Measurements from ENCODE around the gene C17orf114.

The C17orf114 gene

GRCh38 chr17:4802228-4802627 is at the start of gene C17orf114:
Gene C17orf114, minus strand, starts transcription at chr17:4802328.
- no peak for TF ChIP-seq CTCF (IDR thresholded peaks at IDR 0.05; ENCODE audit: insufficient read depth, missing control alignments)
- DNase-seq (ENCODE audit: insufficient read length, low spot score) (no peak), FAIRE-seq (no peak)

GRCh38 chr17:4851084-4851483 is 49.0 kb upstream of the C17orf114 start:
- DNase-seq (ENCODE audit: insufficient read length, low spot score): no peak
- no peak for FAIRE-seq
- TF ChIP-seq CTCF (IDR thresholded peaks at IDR 0.05; ENCODE audit: insufficient read depth, missing control alignments): no peak

GRCh38 chr17:4850246-4850645 is 48.1 kb upstream of the C17orf114 start:
- FAIRE-seq (no peak), DNase-seq (ENCODE audit: insufficient read length, low spot score) (no peak)
- no peak for TF ChIP-seq CTCF (IDR thresholded peaks at IDR 0.05; ENCODE audit: insufficient read depth, missing control alignments)

- FAIRE-seq (no peak), DNase-seq (ENCODE audit: insufficient read length, low spot score) (no peak)
- TF ChIP-seq CTCF (IDR thresholded peaks at IDR 0.05; ENCODE audit: insufficient read depth, missing control alignments): no peak
Measured at GRCh38 chr17:4849011-4849536, 46.9 kb upstream of the C17orf114 start.

- DNase-seq (ENCODE audit: insufficient read length, low spot score) (no peak), FAIRE-seq (no peak)
- no peak for TF ChIP-seq CTCF (IDR thresholded peaks at IDR 0.05; ENCODE audit: insufficient read depth, missing control alignments)
Measured at GRCh38 chr17:4846635-4847390, 44.7 kb upstream of the C17orf114 start.

GRCh38 chr17:4845118-4845517 is 43.0 kb upstream of the C17orf114 start:
- FAIRE-seq: no peak
- TF ChIP-seq CTCF (IDR thresholded peaks at IDR 0.05; ENCODE audit: insufficient read depth, missing control alignments): no peak
- no peak for DNase-seq (ENCODE audit: insufficient read length, low spot score)

- FAIRE-seq: no peak
- no peak for DNase-seq (ENCODE audit: insufficient read length, low spot score)
- TF ChIP-seq CTCF (IDR thresholded peaks at IDR 0.05; ENCODE audit: insufficient read depth, missing control alignments): no peak
Measured at GRCh38 chr17:4843321-4844000, 41.3 kb upstream of the C17orf114 start.

All from D721Med (cell line).